H9 (cell line): ENCODE measurements around the gene CPSF4L. TPM values are rescaled to one million over a fixed set of nuclear protein-coding genes. Genes with fewer than 3 reads are reported as not detected.

Experiments used
- DNase-seq: peaks from one replicate; pipeline ENCODE4 v3.0.0-alpha.2; 2017
- H2AFZ ChIP-seq: one replicate; pipeline ENCODE4 v1.6.1; 2013; ENCODE audit warnings: mild to moderate bottlenecking, low read length, control low read depth, moderate library complexity
- H2AK5ac ChIP-seq: 2 replicates; pipeline ENCODE4 v1.6.1; 2013; ENCODE audit warnings: low read length, control low read depth, mixed read lengths; ENCODE audit not compliant: insufficient read length
- H2BK120ac ChIP-seq: one replicate; pipeline ENCODE4 v1.6.1; 2013; ENCODE audit warnings: low read depth, mild to moderate bottlenecking, low read length, control low read depth, inconsistent platforms; ENCODE audit not compliant: poor library complexity, severe bottlenecking
- H2BK12ac ChIP-seq: 2 replicates; pipeline ENCODE4 v1.6.1; 2013; ENCODE audit warnings: low read length, control low read depth, mixed read lengths, low read depth; ENCODE audit not compliant: insufficient read length
- H2BK15ac ChIP-seq: 2 replicates; pipeline ENCODE4 v1.6.1; 2013; ENCODE audit warnings: low read depth, low read length, control low read depth
- H2BK20ac ChIP-seq: one replicate; pipeline ENCODE4 v1.6.1; 2013; ENCODE audit warnings: low read depth, mild to moderate bottlenecking, low read length, control low read depth, inconsistent platforms; ENCODE audit not compliant: poor library complexity, severe bottlenecking
- H2BK5ac ChIP-seq: 2 replicates; pipeline ENCODE4 v1.6.1; 2013; ENCODE audit warnings: low read length, control low read depth, mixed read lengths; ENCODE audit not compliant: insufficient read length
- H3K14ac ChIP-seq: 2 replicates; pipeline ENCODE4 v1.6.1; 2013; ENCODE audit warnings: low read length, control low read depth; ENCODE audit not compliant: insufficient read depth
- H3K18ac ChIP-seq: 2 replicates; pipeline ENCODE4 v1.6.1; 2013; ENCODE audit warnings: low read depth, mild to moderate bottlenecking, mixed read lengths, low read length, control low read depth; ENCODE audit not compliant: insufficient read length
- H3K23ac ChIP-seq: 2 replicates; pipeline ENCODE4 v1.6.1; 2013; ENCODE audit warnings: low read length, control low read depth, mixed read lengths, low read depth; ENCODE audit not compliant: insufficient read length
- H3K23me2 ChIP-seq: 2 replicates; pipeline ENCODE4 v1.6.1; 2013; ENCODE audit warnings: low read depth, mild to moderate bottlenecking, mixed read lengths, low read length, control low read depth; ENCODE audit not compliant: insufficient read length, poor library complexity, severe bottlenecking
- H3K27ac ChIP-seq: 2 replicates; pipeline ENCODE4 v1.5.1; 2013; ENCODE audit warnings: low read length, control low read depth, mixed read lengths, low read depth; ENCODE audit not compliant: insufficient read length
- H3K27me3 ChIP-seq: 2 replicates; pipeline ENCODE4 v1.6.1; 2013; ENCODE audit warnings: low read length, control low read depth, inconsistent platforms; ENCODE audit not compliant: insufficient read depth
- H3K4ac ChIP-seq: 2 replicates; pipeline ENCODE4 v1.6.1; 2013; ENCODE audit warnings: low read depth, mild to moderate bottlenecking, control low read depth, inconsistent platforms, low read length, moderate library complexity
- H3K4me1 ChIP-seq: 2 replicates; pipeline ENCODE4 v1.6.1; 2013; ENCODE audit warnings: low read length, control low read depth, inconsistent platforms; ENCODE audit not compliant: insufficient read depth
- H3K4me2 ChIP-seq: 2 replicates; pipeline ENCODE4 v1.6.1; 2013; ENCODE audit warnings: low read length, control low read depth, mixed read lengths; ENCODE audit not compliant: insufficient read length, insufficient read depth
- H3K56ac ChIP-seq: 2 replicates; pipeline ENCODE4 v1.6.1; 2013; ENCODE audit warnings: low read depth, mild to moderate bottlenecking, mixed read lengths, low read length, control low read depth; ENCODE audit not compliant: insufficient read length
- H3K79me1 ChIP-seq: 2 replicates; pipeline ENCODE4 v1.6.1; 2013; ENCODE audit warnings: low read depth, mild to moderate bottlenecking, moderate library complexity, low read length, control low read depth, inconsistent platforms; ENCODE audit not compliant: insufficient read depth, poor library complexity, severe bottlenecking
- H3K79me2 ChIP-seq: 2 replicates; pipeline ENCODE4 v1.6.1; 2013; ENCODE audit warnings: low read length, control low read depth, inconsistent platforms; ENCODE audit not compliant: insufficient read depth
- H3K9ac ChIP-seq: 2 replicates; pipeline ENCODE4 v1.6.1; 2013; ENCODE audit warnings: low read length, control low read depth, mixed read lengths; ENCODE audit not compliant: insufficient read length; ENCODE audit errors: extremely low read depth
- H3K9me3 ChIP-seq: one replicate; pipeline ENCODE4 v1.6.1; 2013; ENCODE audit warnings: low read depth, low read length, inconsistent platforms; ENCODE audit not compliant: control insufficient read depth
- H3T11ph ChIP-seq: one replicate; pipeline ENCODE4 v1.6.1; 2013; ENCODE audit warnings: mild to moderate bottlenecking, low read length, control low read depth, inconsistent platforms
- H4K20me1 ChIP-seq: one replicate; pipeline ENCODE4 v1.6.1; 2013; ENCODE audit not compliant: control insufficient read depth, insufficient read length, insufficient read depth
- H4K5ac ChIP-seq: 2 replicates; pipeline ENCODE4 v1.6.1; 2013; ENCODE audit warnings: low read depth, mild to moderate bottlenecking, mixed read lengths, low read length, control low read depth; ENCODE audit not compliant: insufficient read length
- H4K8ac ChIP-seq: replicated peaks from 2 replicates; pipeline ENCODE4 v1.6.1; 2013; ENCODE audit warnings: low read length, control low read depth, mixed read lengths, low read depth; ENCODE audit not compliant: insufficient read length
- H4K91ac ChIP-seq: 2 replicates; pipeline ENCODE4 v1.6.1; 2013; ENCODE audit warnings: low read depth, mild to moderate bottlenecking, moderate library complexity, mixed read lengths, low read length, control low read depth; ENCODE audit not compliant: insufficient read length
- H3K27ac Mint-ChIP-seq, 3 experiments: 2 replicates in 2 of 3; 3 replicates in 1 of 3; pipeline ENCODE4 v1.8.0; 2020 to 2021; ENCODE audit warnings: mixed read lengths in 3 of 3, mild to moderate bottlenecking in 1 of 3, moderate library complexity in 1 of 3
- H3K27me3 Mint-ChIP-seq: 2 replicates; pipeline ENCODE4 v1.8.0; 2021; ENCODE audit warnings: low read depth, mild to moderate bottlenecking, moderate library complexity, mixed read lengths
- H3K36me3 Mint-ChIP-seq, 3 experiments: 2 replicates in 2 of 3; 3 replicates in 1 of 3; pipeline ENCODE4 v1.8.0; 2020 to 2021; ENCODE audit warnings: low read depth in 3 of 3, mixed read lengths in 3 of 3; ENCODE audit not compliant: insufficient read depth in 1 of 3
- H3K4me1 Mint-ChIP-seq, 2 experiments: 2 replicates each; pipeline ENCODE4 v1.8.0; 2020; ENCODE audit warnings: mixed read lengths in 2 of 2
- H3K4me3 Mint-ChIP-seq, 2 experiments: 2 replicates in 1 of 2; 3 replicates in 1 of 2; pipeline ENCODE4 v1.8.0; 2020 to 2021; ENCODE audit warnings: mild to moderate bottlenecking in 2 of 2, mixed read lengths in 2 of 2, moderate library complexity in 1 of 2
- H3K9me3 Mint-ChIP-seq, 2 experiments: 2 replicates in 1 of 2; 3 replicates in 1 of 2; pipeline ENCODE4 v1.8.0; 2020; ENCODE audit warnings: mild to moderate bottlenecking in 2 of 2, mixed read lengths in 2 of 2, moderate library complexity in 1 of 2
- CTCF ChIP-seq: fragments of 200-600 bp; sonication (generic); conservative IDR thresholded peaks from 3 replicates; pipeline ENCODE4 v1.8.0; 2021; ENCODE audit warnings: antibody characterized with exemption, mild to moderate bottlenecking
- WGBS: extraction: QIAGEN DNeasy Blood & Tissue Kit; methylation state at CpG from one replicate; pipeline ENCODE4 v1.1.7; 2013; ENCODE audit warnings: missing lambda C conversion rate, low lambda C conversion rate, mixed read lengths; ENCODE audit not compliant: insufficient read length; ENCODE audit errors: extremely low coverage; 5-methylcytosine and 5-hydroxymethylcytosine counted together
- total RNA-seq: library from RNA; stranded (reverse); gene quantifications from 2 replicates; pipeline ENCODE4 v1.2.1, GENCODE V29; 2021

CPSF4L gene
- total RNA-seq, 1 experiment from 2014 or later: not detected

- Histone ChIP-seq H4K5ac (no peak overlapping the region), H3K9me3 (no peaks in the 10 kb centered on the region), H2BK5ac (no peak overlapping the region), H3K4me2 (no peak overlapping the region), H3K79me1 (no peaks in the 10 kb centered on the region), H3K4me1 (no peaks in the 10 kb centered on the region), H3K23me2 (no peaks in the 10 kb centered on the region), H3K18ac (no peak overlapping the region), H2AFZ (no peak overlapping the region), H3K23ac (no peak overlapping the region), H4K20me1 (no peaks in the 10 kb centered on the region), H3K27me3 (no peaks in the 10 kb centered on the region), H2BK20ac (no peak overlapping the region), H2AK5ac (no peak overlapping the region), H4K8ac (no peak overlapping the region), H3K4ac (no peak overlapping the region), H2BK15ac (no peak overlapping the region), H3K14ac (no peak overlapping the region), H3K27ac (no peak overlapping the region), H3K9ac (no peak overlapping the region), H3K56ac (no peak overlapping the region), H2BK120ac (no peak overlapping the region), H4K91ac (no peak overlapping the region), H2BK12ac (no peak overlapping the region), H3K79me2 (no peaks in the 10 kb centered on the region), H3T11ph (no peak overlapping the region)
- Mint-ChIP-seq H3K4me3 (no peak overlapping the region), H3K9me3 (no peaks in the 10 kb centered on the region), H3K27me3 (no peaks in the 10 kb centered on the region), H3K27ac (peak overlapping the region in 2 of 3 experiments; percentile 34 to 48; a peak in 3 of 7 replicates), H3K4me1 (no peaks in the 10 kb centered on the region), H3K36me3 (peaks cover 49 to 93% (median 88%) of the 10 kb centered on the region in 3 experiments; a peak in 6 of 7 replicates)
- no peak for DNase-seq
- no peak for TF ChIP-seq CTCF
- no CpG with 5 or more reads among the region's 10 CpGs for WGBS
These were observed 57.7 kb downstream of the CPSF4L start for GRCh38 chr17:73203788-73204479.
